Hippocampal formation (tissue), 2 donors: ENCODE measurements around the gene PICK1.

Source experiments
- DNase-seq, 2 donors: peaks; one replicate each; lab custom pipeline; 2025; lab: John Stamatoyannopoulos, UW

PICK1 gene

GRCh38 chr22:38056969-38057891 lies at the start of gene PICK1:
PICK1 (plus strand) TSS chr22:38057404; CDS start chr22:38057810, 406 bp downstream.
- peak; percentile 89 to 94 for DNase-seq

DNA sequence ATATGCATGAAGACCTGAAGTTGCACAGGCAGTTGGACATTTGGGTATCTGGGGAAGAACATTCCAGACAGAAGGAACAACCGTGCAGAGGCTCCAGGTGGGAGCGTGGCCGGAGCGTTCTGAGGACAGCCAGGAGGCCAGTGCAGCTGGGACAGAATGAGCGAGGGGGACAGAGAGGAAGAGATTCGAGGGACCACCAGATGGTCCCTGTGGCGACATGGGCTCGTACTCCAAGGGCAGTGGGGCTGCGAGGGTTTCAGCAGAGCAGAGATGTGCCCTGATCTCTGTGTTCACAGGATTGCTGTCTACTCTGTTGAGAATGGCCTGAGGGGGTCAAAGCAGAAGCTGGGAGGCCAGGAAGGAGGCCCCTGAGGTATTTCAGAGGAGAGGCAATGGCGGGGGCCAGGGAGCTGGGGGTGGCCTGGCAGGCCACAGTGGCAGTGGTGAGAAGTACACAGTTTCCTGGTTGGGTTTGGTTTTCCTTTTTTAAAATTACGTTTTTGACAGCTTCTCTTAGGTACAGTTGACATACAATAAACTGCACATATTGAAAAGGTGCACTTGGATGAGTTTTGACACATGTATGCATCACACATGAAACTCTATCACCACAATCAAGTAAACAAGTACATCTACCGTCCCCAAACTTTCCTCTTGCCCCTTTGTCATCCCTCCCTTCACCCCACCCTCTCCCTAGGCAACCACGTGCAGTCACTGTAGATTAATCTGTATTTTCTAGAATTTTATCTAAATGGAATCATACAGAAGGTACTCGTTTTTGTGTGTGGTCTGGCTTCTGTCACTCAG lies 48.0 kb upstream of the PICK1 start:
- no peak for DNase-seq

DNA sequence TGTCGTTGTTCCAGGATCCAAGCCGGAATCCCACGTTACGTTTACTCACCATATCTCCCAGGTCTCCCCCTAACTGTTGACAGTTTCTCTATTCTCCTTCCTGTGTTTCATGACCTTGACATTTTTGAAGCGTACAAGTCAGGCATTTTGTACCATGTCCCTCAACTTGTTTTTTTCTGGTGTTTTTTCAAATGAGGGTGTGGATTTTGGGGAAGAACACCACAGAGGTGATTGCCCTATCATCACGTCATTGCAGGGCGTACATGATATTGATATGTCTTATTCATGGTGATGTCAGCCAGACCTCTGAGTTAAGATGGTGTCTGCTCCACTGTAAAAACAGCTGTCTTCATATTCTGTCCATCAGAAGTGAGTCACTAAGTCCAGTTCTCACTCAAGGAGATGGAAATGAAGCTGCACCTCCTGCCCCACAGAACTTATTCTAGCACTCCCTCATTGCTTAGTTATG lies 44.6 kb upstream of the PICK1 start:
- no peak for DNase-seq

DNA sequence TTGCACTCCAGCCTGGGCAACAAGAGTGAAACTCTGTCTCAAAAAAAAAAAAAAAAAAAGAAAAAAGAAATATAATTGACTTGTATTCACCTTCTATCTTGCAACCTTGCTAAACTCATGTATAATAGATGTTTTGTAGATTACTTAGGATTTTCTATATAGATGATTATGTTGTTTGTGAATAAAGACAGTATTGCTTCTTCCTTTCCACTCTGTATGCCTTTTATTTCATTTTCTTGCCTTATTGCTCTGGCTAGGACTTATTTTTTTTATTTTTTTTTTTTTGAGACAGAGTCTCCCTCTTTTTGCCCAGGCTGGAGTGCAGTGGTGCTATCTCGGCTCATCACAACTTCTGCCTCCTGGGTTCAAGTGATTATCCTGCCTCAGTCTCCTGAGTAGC lies 43.1 kb upstream of the PICK1 start:
- no peak for DNase-seq

- DNase-seq: peak; percentile 92 to 96
Measured at GRCh38 chr22:38016182-38017151, 40.7 kb upstream of the PICK1 start.

GRCh38 chr22:38017272-38017920 lies 39.8 kb upstream of the PICK1 start:
- peak; percentile 58 to 80 for DNase-seq

- no peak for DNase-seq
Measured at GRCh38 chr22:38017939-38018885, 39.0 kb upstream of the PICK1 start.

DNA sequence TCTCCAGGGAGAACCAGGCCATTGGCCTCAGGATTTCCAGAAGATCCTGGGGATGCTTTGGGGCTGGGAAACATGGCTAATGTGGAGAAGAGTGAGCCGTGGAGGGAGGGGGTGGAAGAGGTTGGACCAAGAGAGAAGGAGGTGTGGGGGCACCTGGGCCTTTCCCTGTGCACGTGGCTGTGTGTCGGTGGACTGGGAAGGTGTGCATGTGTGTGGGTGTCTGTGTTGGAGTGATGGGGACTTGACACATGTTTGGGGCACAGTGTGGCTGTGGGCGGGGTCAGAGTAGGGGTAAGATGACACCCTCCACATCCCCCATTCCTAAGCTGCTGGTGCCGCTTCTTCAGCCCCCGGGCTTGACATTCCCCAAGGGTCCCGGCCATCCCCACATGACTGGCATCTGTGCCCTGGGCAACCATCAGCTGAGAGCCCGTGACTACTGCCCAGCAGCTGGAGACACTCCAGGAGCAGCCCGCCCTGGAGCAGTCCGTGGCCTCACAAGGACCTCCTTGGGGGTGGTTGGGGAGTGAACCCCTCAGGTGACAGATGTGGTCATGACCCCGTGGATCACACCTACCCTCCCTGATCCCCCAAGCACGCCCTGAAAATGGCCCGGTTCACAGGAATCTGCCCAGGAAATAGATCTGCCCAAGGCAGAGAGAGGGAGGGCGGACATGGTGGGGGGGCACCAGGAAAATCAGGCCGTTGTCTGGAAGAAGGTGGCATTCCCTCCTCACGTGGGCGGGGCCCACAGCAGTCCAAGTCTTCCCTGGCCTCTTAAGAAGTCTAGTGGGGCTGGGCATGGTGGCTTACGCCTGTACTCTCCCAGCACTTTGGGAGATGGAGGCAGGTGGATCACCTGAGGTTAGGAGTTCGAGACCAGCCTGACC lies 38.0 kb upstream of the PICK1 start:
- no peak for DNase-seq

- DNase-seq: no peak
Measured at GRCh38 chr22:38021206-38021605, 36.0 kb upstream of the PICK1 start.

- no peak for DNase-seq
Measured at GRCh38 chr22:38023045-38023444, 34.2 kb upstream of the PICK1 start.

DNA sequence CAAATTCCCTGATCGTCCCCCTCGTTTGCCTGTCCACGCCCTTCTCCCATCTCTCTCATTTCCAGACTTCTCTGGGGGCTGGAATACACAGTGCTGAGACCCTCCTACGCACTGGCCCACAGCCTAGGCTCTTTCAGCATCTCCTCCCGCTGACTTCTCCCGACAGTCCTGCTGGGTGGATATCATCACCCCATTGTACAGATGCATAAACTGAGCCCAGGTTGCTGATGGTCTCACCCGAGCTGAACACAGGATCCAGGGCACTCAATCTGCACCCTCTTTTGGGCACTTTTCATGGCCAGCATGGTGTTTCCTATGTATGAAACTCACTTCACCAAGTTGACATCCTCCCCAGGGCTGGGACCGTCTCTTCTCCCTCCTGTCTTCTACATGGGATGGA lies 31.7 kb upstream of the PICK1 start:
- DNase-seq: no peak

- DNase-seq: peak; percentile 70 to 78
Measured at GRCh38 chr22:38026130-38027111, 30.8 kb upstream of the PICK1 start.

DNA sequence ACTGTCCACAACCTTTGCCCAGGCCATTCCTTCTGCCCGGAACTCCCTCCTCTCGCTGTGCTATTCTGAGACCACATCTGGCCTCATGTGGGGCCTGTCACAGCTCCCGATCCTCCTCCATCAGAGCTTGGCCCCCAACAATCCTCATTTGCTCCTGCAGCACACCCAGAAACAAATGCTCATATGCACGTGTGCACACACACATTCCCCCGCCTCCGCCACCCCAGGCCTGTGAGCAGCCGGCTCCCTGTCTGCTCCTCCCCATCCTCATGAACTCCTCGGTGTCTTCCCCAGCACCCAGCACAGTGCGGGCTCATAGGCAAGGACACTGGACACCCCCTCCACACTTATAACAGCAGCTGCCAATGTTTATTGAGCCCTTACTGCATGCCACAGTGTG lies 29.7 kb upstream of the PICK1 start:
- DNase-seq: peak in 1 of 2 donors; percentile 66

DNA sequence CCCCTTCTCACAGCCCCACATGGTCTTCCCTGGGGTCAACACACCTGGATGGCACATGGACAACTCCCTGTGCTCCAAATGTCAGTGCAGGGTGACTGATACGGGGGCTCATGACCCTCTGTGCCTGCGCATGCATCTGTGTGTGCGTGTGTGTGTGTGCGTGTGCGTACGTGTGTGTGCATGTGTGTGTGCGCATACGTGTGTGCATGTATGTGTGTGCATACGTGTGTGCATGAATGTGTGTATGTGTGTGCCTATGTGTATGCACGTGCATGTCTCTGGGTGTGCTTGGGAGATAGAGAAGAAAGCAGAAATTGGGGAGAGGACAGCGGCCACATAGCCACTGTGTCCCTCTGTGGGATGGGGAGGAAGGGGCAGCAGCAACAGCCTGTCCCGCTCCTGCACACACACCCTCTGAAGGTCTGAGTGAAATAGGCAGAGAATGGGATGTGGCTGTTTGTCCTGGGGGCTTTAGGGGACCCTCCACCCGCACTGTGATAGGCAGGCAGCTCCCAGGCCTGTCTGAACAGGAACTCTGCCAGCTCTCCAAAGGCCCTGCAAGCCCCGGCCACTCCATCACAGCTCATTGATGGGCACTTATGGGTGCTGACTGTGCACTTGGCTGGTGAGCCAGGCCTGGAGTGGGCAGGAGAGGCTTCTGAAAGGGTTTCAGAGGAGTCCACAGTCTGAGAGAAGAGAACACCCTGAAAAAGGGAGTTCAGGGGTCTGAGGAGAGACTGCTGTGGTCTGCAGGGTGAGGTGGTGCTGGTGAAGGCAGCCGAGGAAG lies 28.7 kb upstream of the PICK1 start:
- no peak for DNase-seq

- DNase-seq: no peak
Measured at GRCh38 chr22:38029370-38029769, 27.8 kb upstream of the PICK1 start.

DNA sequence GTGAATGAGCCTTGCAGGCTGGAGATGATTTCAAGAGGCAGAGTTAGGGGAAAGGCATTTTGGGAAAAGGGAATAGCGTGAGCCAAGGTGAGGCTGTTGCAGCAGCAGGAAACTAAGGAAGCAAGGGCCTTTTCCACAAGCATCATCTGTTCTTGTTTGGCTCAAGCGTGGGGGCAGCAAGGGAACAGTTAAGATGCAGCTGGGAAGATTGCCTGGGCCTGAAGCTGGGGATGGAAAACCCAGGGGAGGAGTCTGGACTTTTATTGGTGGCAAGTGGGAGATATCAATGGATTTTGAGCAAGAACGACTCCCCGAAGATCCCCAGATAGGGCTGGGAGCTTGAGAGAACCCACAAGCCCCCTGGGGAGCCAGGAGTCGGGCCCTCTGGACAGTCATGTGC lies 27.3 kb upstream of the PICK1 start:
- DNase-seq: no peak
